ENCODE results near the gene SEC16A.

GRCh38 chr9:136397643-136398042 lies 85.2 kb downstream of the SEC16A start:
- TF ChIP-seq CTCF (conservative IDR thresholded peaks at IDR 0.05; ENCODE audit: low read length) (no peak), EZH2phosphoT487 (IDR thresholded peaks at IDR 0.05; ENCODE audit: borderline replicate concordance, low read depth, low read length) (no peak)

Measured in OCI-LY7 (cell line).